Pancreas (tissue), 10 donors: ENCODE results near the gene AGBL4. TPM values are rescaled to one million over a fixed set of nuclear protein-coding genes. Genes with fewer than 3 reads are reported as not detected.
"Not testable (repeated sequence)": the region's sequence is repeated elsewhere in the genome, so short reads cannot be mapped to it uniquely, and the experiment has no call there.

Source experiments
- ATAC-seq, 4 donors: fragments of 200-7000 bp; cut with Tn5 transposase; one replicate each; pipeline versions ENCODE4 v1.8.0 to v1.9.1; 2020; ENCODE audit warnings: mild to moderate bottlenecking in 4 of 4, moderate library complexity in 4 of 4
- DNase-seq, 6 donors: peaks; one replicate each; pipeline ENCODE4 v3.0.0-alpha.2; 2020
- FAIRE-seq: peaks from 2 replicates; lab custom pipeline; 2012; peaks lifted over from hg19 to GRCh38; lab: Jason Lieb, UNC
- H3K27ac ChIP-seq, 4 donors: fragments of 200-600 bp; sonication (generic); 1 replicate in 3 of 4; 2 replicates in 1 of 4; pipeline versions ENCODE4 v1.5.0 to v1.8.0; 2020
- H3K27me3 ChIP-seq, 4 donors: fragments of 200-600 bp; one replicate each; pipeline ENCODE4 v1.8.0; 2021
- H3K36me3 ChIP-seq, 3 donors: fragments of 200-600 bp; sonication (generic) in 1 of 3; one replicate each; pipeline versions ENCODE4 v1.5.0 to v1.8.0; 2020 to 2021
- H3K4me1 ChIP-seq, 3 donors: fragments of 200-600 bp; one replicate each; pipeline ENCODE4 v1.8.0; 2021
- H3K4me3 ChIP-seq, 4 donors: fragments of 200-600 bp; sonication (generic) in 2 of 4; one replicate each; pipeline versions ENCODE4 v1.5.0 to v1.8.0; 2020 to 2021
- H3K9me3 ChIP-seq, 4 donors: fragments of 200-600 bp; one replicate each; pipeline ENCODE4 v1.8.0; 2021
- CTCF ChIP-seq, 4 donors: fragments of 200-600 bp; sonication (generic) in 3 of 4; IDR thresholded peaks; one replicate each; pipeline versions ENCODE4 v1.5.0 to v1.8.0; 2021; ENCODE audit warnings: antibody characterized with exemption in 4 of 4
- whole genome bisulfite sequencing, 2 donors: extraction: QIAGEN DNeasy Blood & Tissue Kit; methylation state at CpG; one replicate each; pipeline ENCODE4 v1.1.7; 2013; 5-methylcytosine and 5-hydroxymethylcytosine counted together
- intact Hi-C, 3 donors: fragments of 100-400 bp; cut with DNase I; formaldehyde crosslinking; loops; one replicate each; pipeline versions ENCODE4 v1.11.1 to v1.14.2; 2022
- polyA plus RNA-seq, 2 donors: library from polyadenylated mRNA; stranded (reverse); fragments of 200-250 nt; gene quantifications; one replicate each; pipeline ENCODE4 v1.2.3, GENCODE V29; 2013
- total RNA-seq, 6 donors: library from RNA; stranded (reverse); fragmentation: NEBNext Ultra II Directional in 4 of 6; extraction: Animal tissue kit (Norgen Biotek cat#: 25700) in 4 of 6; gene quantifications; one replicate each; pipeline versions ENCODE4 v1.2.1 to v1.2.4, GENCODE V29; 2021 to 2023
- donor health status: healthy with polysubstance abuse.
- donor health status: DM: no; HTN: no; CAD: no; lungs with moderate emphysema.
- donor health status: DM: no; HTN: no; CAD: no.
- donor health status: control.
- donor health status: control.
- donor health status: Bipolar disorder and iron deficiency.
- donor health status: DM: yes; HTN: yes; CAD: no.
- donor health status: DM: no; HTN: no; CAD: no.
- donor health status: DM: no; HTN: no; CAD: no.
- donor health status: DM: yes; HTN: yes; CAD: no.

The AGBL4 gene
- total and polyA plus RNA-seq, 8 donors: 0.15 to 1.2 (median 0.59) TPM

GRCh38 chr1:49319426-49319963 lies 704.3 kb downstream of the AGBL4 start:
- no peak for DNase-seq
- Histone ChIP-seq H3K4me1 (no peaks in the 10 kb centered on the region), H3K27ac (no peak overlapping the region), H3K36me3 (no peaks in the 10 kb centered on the region), H3K9me3 (no peaks in the 10 kb centered on the region), H3K4me3 (no peak overlapping the region), H3K27me3 (no peaks in the 10 kb centered on the region)
- no peak for ATAC-seq
- intact Hi-C loops: no loop called here
- no peak for FAIRE-seq
- TF ChIP-seq CTCF (IDR thresholded peaks at IDR 0.05): no peak

DNA sequence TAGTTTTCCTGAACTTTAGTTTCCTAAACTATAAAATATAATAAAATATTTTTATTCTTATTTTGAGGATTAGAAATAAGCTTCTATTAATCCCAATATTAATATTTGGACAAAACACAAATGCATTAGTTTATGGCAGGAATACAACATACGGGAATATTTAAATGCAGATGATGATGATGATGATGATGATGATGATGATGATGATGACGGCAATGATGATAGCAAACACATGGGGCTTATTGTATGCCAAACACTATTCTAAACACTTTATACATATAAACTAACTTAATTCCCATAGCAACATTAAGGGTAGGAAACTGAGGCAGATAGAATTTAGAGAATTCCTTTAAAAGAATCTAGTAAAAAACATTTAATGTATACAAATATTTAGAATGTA lies 705.5 kb downstream of the AGBL4 start:
- FAIRE-seq: no peak

GRCh38 chr1:49307457-49307856 lies 716.3 kb downstream of the AGBL4 start:
- Histone ChIP-seq H3K9me3 (no peaks in the 10 kb centered on the region), H3K27me3 (no peaks in the 10 kb centered on the region), H3K4me3 (no peak overlapping the region), H3K4me1 (no peaks in the 10 kb centered on the region), H3K36me3 (no peaks in the 10 kb centered on the region), H3K27ac (no peak overlapping the region)
- DNase-seq (no peak), FAIRE-seq (no peak), ATAC-seq (no peak)
- intact Hi-C loops: no loop called here
- no peak for TF ChIP-seq CTCF (IDR thresholded peaks at IDR 0.05)

More for the DNA sequence above, 705.5 kb downstream of the AGBL4 start:
- no peaks in the 10 kb centered on the region for H3K27me3 ChIP-seq
- no peak for TF ChIP-seq CTCF (IDR thresholded peaks at IDR 0.05)
- no peak for ATAC-seq
- H3K27ac ChIP-seq: no peak overlapping the region
- H3K36me3 ChIP-seq: no peaks in the 10 kb centered on the region
- H3K4me3 ChIP-seq: no peak overlapping the region
- intact Hi-C loops: no loop called here
- no peaks in the 10 kb centered on the region for H3K9me3 ChIP-seq
- WGBS, 2 donors: 87 to 93% methylated on average over 2 of the region's 2 CpGs
- no peak for DNase-seq
- H3K4me1 ChIP-seq: no peaks in the 10 kb centered on the region

DNA sequence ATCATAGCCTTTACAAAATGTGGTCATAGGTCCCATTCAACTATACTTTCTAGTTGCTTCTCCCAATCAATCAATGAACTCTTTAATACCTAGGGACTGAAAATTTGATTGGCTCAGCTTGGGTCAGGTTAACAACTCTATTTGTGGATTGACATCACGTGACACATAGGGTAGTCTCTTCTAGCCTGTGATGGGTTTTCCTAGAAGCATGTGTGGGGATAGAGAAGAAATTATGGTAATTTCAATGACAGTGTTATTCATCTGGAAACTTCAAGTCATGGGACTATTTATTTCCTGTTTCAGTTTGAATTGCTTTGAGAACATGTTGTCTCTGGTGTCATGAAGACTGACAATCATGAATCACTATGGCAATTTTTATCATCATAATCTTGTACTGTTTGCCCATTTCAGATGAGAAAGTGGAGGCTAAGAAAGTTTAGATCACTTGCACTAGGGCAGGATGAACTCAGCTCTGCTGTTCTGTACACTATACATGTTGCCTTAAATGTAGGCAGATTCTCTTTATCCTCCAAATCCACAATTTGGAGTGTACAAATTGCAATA lies 717.2 kb downstream of the AGBL4 start:
- Histone ChIP-seq H3K4me1 (no peaks in the 10 kb centered on the region), H3K27ac (no peak overlapping the region), H3K27me3 (no peaks in the 10 kb centered on the region), H3K9me3 (no peaks in the 10 kb centered on the region), H3K36me3 (no peaks in the 10 kb centered on the region), H3K4me3 (no peak overlapping the region)
- 55 to 63% methylated on average over 1 of the region's 1 CpG for WGBS, 2 donors
- ATAC-seq: no peak
- intact Hi-C loops: no loop called here
- no peak for TF ChIP-seq CTCF (IDR thresholded peaks at IDR 0.05)
- DNase-seq: no peak
- FAIRE-seq: no peak

DNA sequence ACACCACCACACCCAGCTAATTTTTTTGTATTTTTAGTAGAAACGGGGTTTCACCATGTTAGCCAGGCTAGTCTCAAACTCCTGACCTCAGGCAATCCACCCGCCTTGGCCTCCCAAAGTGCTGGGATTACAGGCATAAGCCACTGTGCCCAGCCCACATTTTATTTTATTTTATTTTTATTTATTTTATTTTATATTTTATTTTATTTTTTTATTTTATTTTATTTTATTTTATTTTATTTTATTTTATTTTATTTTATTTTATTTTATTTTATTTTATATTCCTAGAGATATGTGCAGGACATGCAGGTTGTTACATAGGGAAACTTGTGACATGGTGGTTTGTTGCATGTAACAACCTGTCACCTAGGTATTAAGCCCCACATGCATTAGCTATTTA lies 721.4 kb downstream of the AGBL4 start:
- H3K27ac ChIP-seq, H3K9me3 ChIP-seq, H3K36me3 ChIP-seq, ATAC-seq, H3K4me3 ChIP-seq, H3K4me1 ChIP-seq, FAIRE-seq, H3K27me3 ChIP-seq, DNase-seq, intact Hi-C loops: not testable (repeated sequence)
- 62 to 77% methylated on average over 2 of the region's 2 CpGs for WGBS, 2 donors
